AG09309 (cell line): ENCODE results near the gene INTS14.

Experiments
- DNase-seq: peaks from one replicate; pipeline ENCODE4 v3.0.0-alpha.2; 2010; ENCODE audit warnings: low read depth
- H3K4me3 ChIP-seq: 2 replicates; pipeline ENCODE4 v1.5.1; 2011; ENCODE audit warnings: mild to moderate bottlenecking, low read depth, low read length, moderate library complexity; ENCODE audit not compliant: control insufficient read depth
- CTCF ChIP-seq: IDR thresholded peaks from 2 replicates; pipeline ENCODE4 v1.5.1; 2011; ENCODE audit warnings: mild to moderate bottlenecking, low read depth, low read length, inconsistent platforms; ENCODE audit not compliant: insufficient read depth, control insufficient read depth; ENCODE audit errors: missing control alignments

INTS14 gene

GRCh38 chr15:65547841-65548240 lies 63.1 kb downstream of the INTS14 start:
- DNase-seq = no peak
- no peak for TF ChIP-seq CTCF
- H3K4me3 ChIP-seq = no peak overlapping the region

GRCh38 chr15:65541231-65541820 lies 69.6 kb downstream of the INTS14 start:
- no peak for DNase-seq
- TF ChIP-seq CTCF = no peak
- no peak overlapping the region for H3K4me3 ChIP-seq

- no peak overlapping the region for H3K4me3 ChIP-seq
- no peak for TF ChIP-seq CTCF
- no peak for DNase-seq
These were observed 70.6 kb downstream of the INTS14 start for GRCh38 chr15:65540314-65540713.

- DNase-seq = no peak
- TF ChIP-seq CTCF = no peak
- no peak overlapping the region for H3K4me3 ChIP-seq
These were observed 75.7 kb downstream of the INTS14 start for GRCh38 chr15:65535192-65535591.

- no peak for TF ChIP-seq CTCF
- H3K4me3 ChIP-seq = no peak overlapping the region
These were observed 77.7 kb downstream of the INTS14 start for GRCh38 chr15:65533057-65533756.

GRCh38 chr15:65532738-65533051 lies 78.2 kb downstream of the INTS14 start:
- DNase-seq = no peak
- no peak for TF ChIP-seq CTCF
- H3K4me3 ChIP-seq = no peak overlapping the region

More at GRCh38 chr15:65533057-65533756, 77.7 kb downstream of the INTS14 start:
- DNase-seq = no peak
